CD4-positive, alpha-beta memory T cell (primary cell): ENCODE data around the gene CCL13. TPM values are rescaled to one million over a fixed set of nuclear protein-coding genes. Genes with fewer than 3 reads are reported as not detected.
"Not testable (repeated sequence)": the region's sequence is repeated elsewhere in the genome, so short reads cannot be mapped to it uniquely, and the experiment has no call there.

ENCODE experiments used
- CTCF ChIA-PET: fragments of 350-600 bp; sonication (Branson Sonifier 250); formaldehyde crosslinking; loops from one replicate; lab custom pipeline; 2021; ENCODE audit warnings: inconsistent platforms; ENCODE audit not compliant: partially characterized antibody; lab: Charles Lee
- POLR2A ChIA-PET: fragments of 350-600 bp; sonication (Branson Sonifier 250); formaldehyde crosslinking; loops from one replicate; lab custom pipeline; 2021; ENCODE audit not compliant: partially characterized antibody; lab: Charles Lee
- DNase-seq, 5 donors: peaks; one replicate each; pipeline versions ENCODE4 v3.0.0 to v3.0.0-alpha.2; 2020 to 2022; ENCODE audit warnings: mixed read lengths in 1 of 5
- H3K27ac ChIP-seq: one replicate; pipeline ENCODE4 v1.7.0; 2013; ENCODE audit warnings: low read depth, low read length
- H3K27me3 ChIP-seq: 2 replicates; pipeline ENCODE4 v1.7.0; 2013; ENCODE audit warnings: mild to moderate bottlenecking, low read length, moderate library complexity; ENCODE audit not compliant: insufficient read depth
- H3K36me3 ChIP-seq: 2 replicates; pipeline ENCODE4 v1.7.0; 2013; ENCODE audit warnings: mild to moderate bottlenecking, low read length, moderate library complexity; ENCODE audit not compliant: insufficient read depth
- H3K4me1 ChIP-seq: 2 replicates; pipeline ENCODE4 v1.7.0; 2013; ENCODE audit warnings: mild to moderate bottlenecking, low read length, moderate library complexity; ENCODE audit not compliant: insufficient read depth
- H3K4me3 ChIP-seq, 2 donors: one replicate each; pipeline ENCODE4 v1.7.0; 2013; ENCODE audit warnings: low read length in 2 of 2, mild to moderate bottlenecking in 1 of 2
- H3K9me3 ChIP-seq, 2 donors: one replicate each; pipeline ENCODE4 v1.7.0; 2013; ENCODE audit warnings: low read length in 2 of 2, control low read depth in 1 of 2; ENCODE audit not compliant: control insufficient read depth in 1 of 2
- H3K27ac Mint-ChIP-seq, 7 donors: one replicate each; pipeline ENCODE4 v1.8.0; 2020 to 2021; ENCODE audit warnings: mixed read lengths in 7 of 7, mild to moderate bottlenecking in 6 of 7, inconsistent platforms in 3 of 7, moderate library complexity in 3 of 7
- H3K27me3 Mint-ChIP-seq, 2 donors: one replicate each; pipeline ENCODE4 v1.8.0; 2020 to 2021; ENCODE audit warnings: mixed read lengths in 2 of 2
- H3K36me3 Mint-ChIP-seq, 2 donors: one replicate each; pipeline ENCODE4 v1.8.0; 2020 to 2021; ENCODE audit warnings: mixed read lengths in 2 of 2, inconsistent platforms in 1 of 2, mild to moderate bottlenecking in 1 of 2
- H3K4me1 Mint-ChIP-seq, 4 donors: one replicate each; pipeline ENCODE4 v1.8.0; 2020 to 2021; ENCODE audit warnings: mixed read lengths in 4 of 4, mild to moderate bottlenecking in 1 of 4
- H3K4me3 Mint-ChIP-seq, 8 donors: one replicate each; pipeline ENCODE4 v1.8.0; 2020 to 2021; ENCODE audit warnings: mixed read lengths in 8 of 8, mild to moderate bottlenecking in 7 of 8, moderate library complexity in 6 of 8, inconsistent platforms in 3 of 8
- H3K9me3 Mint-ChIP-seq, 8 donors: one replicate each; pipeline ENCODE4 v1.8.0; 2020 to 2021; ENCODE audit warnings: mixed read lengths in 8 of 8, mild to moderate bottlenecking in 5 of 8, inconsistent platforms in 3 of 8, moderate library complexity in 1 of 8
- intact Hi-C: fragments of 100-400 bp; cut with micrococcal nuclease; formaldehyde crosslinking; loops from one replicate; pipeline ENCODE4 v1.15.1; 2023
- polyA plus RNA-seq, 2 donors: library from polyadenylated mRNA; unstranded; fragments of 300-500 nt; fragmentation: Illumina TruSeq; gene quantifications; one replicate each; pipeline ENCODE4 v1.2.3, GENCODE V29; 2021
- total RNA-seq, 2 experiments: library from RNA; stranded (reverse); gene quantifications; one replicate each; pipeline ENCODE4 v1.2.3, GENCODE V29; 2021

Gene CCL13
- total and polyA plus RNA-seq, 4 experiments from 2014 or later: not detected

DNA sequence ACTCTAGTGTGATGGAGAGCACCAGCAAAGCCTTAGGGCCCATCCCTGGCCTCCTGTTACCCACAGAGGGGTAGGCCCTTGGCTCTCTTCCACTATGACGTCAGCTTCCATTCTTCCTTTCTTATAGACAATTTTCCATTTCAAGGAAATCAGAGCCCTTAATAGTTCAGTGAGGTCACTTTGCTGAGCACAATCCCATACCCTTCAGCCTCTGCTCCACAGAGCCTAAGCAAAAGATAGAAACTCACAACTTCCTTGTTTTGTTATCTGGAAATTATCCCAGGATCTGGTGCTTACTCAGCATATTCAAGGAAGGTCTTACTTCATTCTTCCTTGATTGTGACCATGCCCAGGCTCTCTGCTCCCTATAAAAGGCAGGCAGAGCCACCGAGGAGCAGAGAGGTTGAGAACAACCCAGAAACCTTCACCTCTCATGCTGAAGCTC is 37.2 kb upstream of the CCL13 start, which contains the start of gene CCL8:
Gene CCL8 (plus strand): TSS at position 397 of the 445 bp plus-strand sequence. CDS start 67 bp downstream, outside the sequence.
- H3K36me3 ChIP-seq: no peaks in the 10 kb centered on the region
- Mint-ChIP-seq H3K27me3 (peaks cover 4 to 10% of the 10 kb centered on the region in 2 donors), H3K4me3 (no peak within 1 kb of the TSS), H3K9me3 (peaks cover 0 to 8% (median 4%) of the 10 kb centered on the region in 8 donors), H3K27ac (no peak within 1 kb of the TSS), H3K36me3 (no peaks in the 10 kb centered on the region), H3K4me1 (no peaks in the 10 kb centered on the region)
- H3K27me3 ChIP-seq: no peaks in the 10 kb centered on the region
- no peaks in the 10 kb centered on the region for H3K9me3 ChIP-seq
- no peak within 1 kb of the TSS for H3K4me3 ChIP-seq
- H3K4me1 ChIP-seq: no peaks in the 10 kb centered on the region
- intact Hi-C loops: no loop called here
- no peak within 1 kb of the TSS for H3K27ac ChIP-seq
- POLR2A ChIA-PET: no interaction called here
- CTCF ChIA-PET: no interaction called here
- DNase-seq: no peak

- DNase-seq: no peak
- no peaks in the 10 kb centered on the region for H3K9me3 ChIP-seq
- H3K4me1 Mint-ChIP-seq: no peaks in the 10 kb centered on the region
- peaks cover 0 to 25% (median 14%) of the 10 kb centered on the region in 8 donors for H3K9me3 Mint-ChIP-seq
- H3K4me3 ChIP-seq: no peak overlapping the region
- ChIA-PET POLR2A (no interaction called here), CTCF (interaction anchor here (1.1 kb wide), 1 partner anchor 11 kb away, joined by 4 read pairs; no protein-coding TSS in a partner anchor)
- H3K27ac ChIP-seq: no peak overlapping the region
- H3K36me3 ChIP-seq: no peaks in the 10 kb centered on the region
- H3K4me1 ChIP-seq: no peaks in the 10 kb centered on the region
- intact Hi-C loops: no loop called here
- H3K27me3 Mint-ChIP-seq: peaks cover 7 to 8% of the 10 kb centered on the region in 2 donors
- no peaks in the 10 kb centered on the region for H3K27me3 ChIP-seq
- no peak overlapping the region for H3K4me3 Mint-ChIP-seq
- H3K36me3 Mint-ChIP-seq: peaks cover 0 to 5% of the 10 kb centered on the region in 2 donors
- H3K27ac Mint-ChIP-seq: no peak overlapping the region
Measured at GRCh38 chr17:34321964-34322363, 34.3 kb upstream of the CCL13 start.

GRCh38 chr17:34327580-34327979 is 28.7 kb upstream of the CCL13 start:
- H3K27me3 Mint-ChIP-seq, H3K27me3 ChIP-seq, H3K4me1 ChIP-seq, H3K36me3 Mint-ChIP-seq, H3K4me1 Mint-ChIP-seq, CTCF ChIA-PET, POLR2A ChIA-PET, DNase-seq, H3K36me3 ChIP-seq, H3K9me3 ChIP-seq, H3K27ac ChIP-seq, H3K4me3 Mint-ChIP-seq, H3K4me3 ChIP-seq, H3K27ac Mint-ChIP-seq, intact Hi-C loops: not testable (repeated sequence)
- peaks cover 0 to 25% (median 12%) of the 10 kb centered on the region in 8 donors for H3K9me3 Mint-ChIP-seq

DNA sequence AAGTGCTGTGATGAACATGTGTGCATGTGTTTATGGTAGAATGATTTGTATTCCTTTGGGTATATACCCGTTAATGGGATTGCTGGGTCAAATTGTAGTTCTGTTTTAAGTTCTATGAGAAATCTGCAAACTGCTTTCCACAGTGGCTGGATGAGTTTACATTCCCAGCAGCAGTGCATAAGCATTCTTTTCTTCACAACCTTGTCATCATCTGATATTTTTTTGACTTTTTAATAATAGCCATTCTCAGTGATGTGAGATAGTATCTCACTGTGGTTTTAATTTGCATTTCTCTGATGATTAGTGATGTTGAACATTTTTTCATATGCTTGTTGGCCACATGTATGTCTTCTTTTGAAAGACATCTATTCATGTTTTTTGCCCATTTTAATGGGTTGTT is 18.6 kb upstream of the CCL13 start:
- Mint-ChIP-seq H3K9me3 (peaks cover 0 to 11% (median 4%) of the 10 kb centered on the region in 8 donors), H3K4me3 (no peak overlapping the region), H3K36me3 (no peaks in the 10 kb centered on the region), H3K27me3 (peaks cover 27 to 31% of the 10 kb centered on the region in 2 donors), H3K27ac (no peak overlapping the region), H3K4me1 (no peaks in the 10 kb centered on the region)
- no peaks in the 10 kb centered on the region for H3K36me3 ChIP-seq
- DNase-seq: no peak
- no peaks in the 10 kb centered on the region for H3K9me3 ChIP-seq
- no peak overlapping the region for H3K27ac ChIP-seq
- ChIA-PET POLR2A (no interaction called here), CTCF (no interaction called here)
- intact Hi-C loops: no loop called here
- H3K4me3 ChIP-seq: no peak overlapping the region
- peaks cover 11% of the 10 kb centered on the region for H3K27me3 ChIP-seq
- H3K4me1 ChIP-seq: no peaks in the 10 kb centered on the region

DNA sequence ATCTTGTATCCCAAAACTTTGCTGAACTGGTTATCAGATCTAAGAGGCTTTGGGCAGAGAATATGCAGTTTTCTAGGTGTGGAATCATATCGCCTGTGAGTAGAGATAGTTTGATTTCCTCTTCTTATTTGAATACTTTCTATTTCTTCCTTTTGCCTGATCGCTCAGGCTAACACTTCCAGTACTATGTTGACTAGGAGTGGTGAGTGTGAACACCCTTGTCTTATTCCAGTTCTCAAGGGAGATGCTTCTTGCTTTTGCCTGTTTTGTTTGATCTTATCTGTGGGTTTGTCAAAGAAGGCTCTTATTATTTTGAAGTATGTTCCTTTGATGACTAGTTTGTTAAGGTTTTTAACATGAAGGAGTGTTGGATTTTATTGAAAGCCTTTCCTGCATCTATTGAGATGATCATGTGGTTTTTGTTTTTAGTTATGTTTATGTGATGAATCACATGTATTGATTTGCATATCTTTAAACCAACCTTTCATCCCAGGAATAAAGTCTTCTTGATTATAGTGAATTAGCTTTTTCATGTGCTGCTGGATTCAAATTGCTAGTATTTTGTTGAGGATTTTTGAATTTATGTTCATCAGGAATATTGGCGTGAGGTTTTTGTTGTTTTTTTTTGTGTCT is 17.0 kb upstream of the CCL13 start:
- H3K9me3 Mint-ChIP-seq: peaks cover 0 to 11% (median 4%) of the 10 kb centered on the region in 8 donors
- no peak overlapping the region for H3K27ac Mint-ChIP-seq
- no peaks in the 10 kb centered on the region for H3K4me1 ChIP-seq
- H3K27ac ChIP-seq: no peak overlapping the region
- no peaks in the 10 kb centered on the region for H3K36me3 ChIP-seq
- no peaks in the 10 kb centered on the region for H3K9me3 ChIP-seq
- H3K27me3 ChIP-seq: peaks cover 11% of the 10 kb centered on the region
- no peak for DNase-seq
- peaks cover 39 to 41% of the 10 kb centered on the region in 2 donors for H3K27me3 Mint-ChIP-seq
- no peak overlapping the region for H3K4me3 Mint-ChIP-seq
- CTCF ChIA-PET: no interaction called here
- POLR2A ChIA-PET: no interaction called here
- no peaks in the 10 kb centered on the region for H3K4me1 Mint-ChIP-seq
- H3K36me3 Mint-ChIP-seq: no peaks in the 10 kb centered on the region
- H3K4me3 ChIP-seq: no peak overlapping the region
- intact Hi-C loops: no loop called here

- no peaks in the 10 kb centered on the region for H3K4me1 Mint-ChIP-seq
- H3K4me3 Mint-ChIP-seq: no peak overlapping the region
- Histone ChIP-seq H3K36me3 (no peaks in the 10 kb centered on the region), H3K4me1 (no peaks in the 10 kb centered on the region), H3K27ac (no peak overlapping the region), H3K27me3 (peaks cover 11% of the 10 kb centered on the region), H3K9me3 (no peaks in the 10 kb centered on the region), H3K4me3 (no peak overlapping the region)
- POLR2A ChIA-PET: no interaction called here
- peaks cover 32 to 35% of the 10 kb centered on the region in 2 donors for H3K27me3 Mint-ChIP-seq
- H3K36me3 Mint-ChIP-seq: no peaks in the 10 kb centered on the region
- H3K9me3 Mint-ChIP-seq: peaks cover 0 to 2% (median 0%) of the 10 kb centered on the region in 8 donors
- no peak overlapping the region for H3K27ac Mint-ChIP-seq
- intact Hi-C loops: no loop called here
- CTCF ChIA-PET: no interaction called here
- no peak for DNase-seq
Measured at GRCh38 chr17:34341916-34342315, 14.4 kb upstream of the CCL13 start.

DNA sequence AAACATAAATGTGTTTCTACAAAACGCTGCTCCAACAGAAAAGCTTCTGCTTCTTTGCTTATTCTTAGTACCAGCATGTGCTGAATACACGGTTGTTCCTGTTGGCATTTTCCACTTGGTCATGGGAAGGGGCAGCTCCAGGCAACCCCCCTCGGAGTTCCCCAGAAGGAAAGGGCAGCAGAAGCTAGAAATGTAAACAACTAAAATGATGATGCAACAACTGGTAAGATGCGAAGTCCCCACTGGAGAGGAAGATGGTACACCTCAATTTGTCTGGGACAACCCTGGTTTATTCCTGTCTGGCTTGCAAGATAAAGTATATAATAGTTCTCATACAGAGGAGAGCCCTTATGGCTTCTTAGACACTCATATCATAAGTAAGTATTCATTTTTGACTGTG is 9.2 kb upstream of the CCL13 start:
- H3K27me3 Mint-ChIP-seq: peaks cover 22 to 33% of the 10 kb centered on the region in 2 donors

More for the DNA sequence above, 9.2 kb upstream of the CCL13 start:
- ChIA-PET POLR2A (no interaction called here), CTCF (no interaction called here)
- H3K9me3 Mint-ChIP-seq: no peaks in the 10 kb centered on the region
- Histone ChIP-seq H3K27me3 (peaks cover 3% of the 10 kb centered on the region), H3K4me1 (no peaks in the 10 kb centered on the region), H3K27ac (no peak overlapping the region), H3K9me3 (no peaks in the 10 kb centered on the region), H3K4me3 (no peak overlapping the region), H3K36me3 (no peaks in the 10 kb centered on the region)
- no peak overlapping the region for H3K27ac Mint-ChIP-seq
- intact Hi-C loops: no loop called here
- no peaks in the 10 kb centered on the region for H3K36me3 Mint-ChIP-seq
- no peak for DNase-seq
- no peak overlapping the region for H3K4me3 Mint-ChIP-seq
- H3K4me1 Mint-ChIP-seq: no peaks in the 10 kb centered on the region
